ENCODE measurements around the gene SCLY. TPM values are rescaled to one million over a fixed set of nuclear protein-coding genes. Genes with fewer than 3 reads are reported as not detected.
"Not testable (repeated sequence)": the region's sequence is repeated elsewhere in the genome, so short reads cannot be mapped to it uniquely, and the experiment has no call there.

The SCLY gene
- total RNA-seq, 1 donor from 2014 or later, result 44.0 TPM

GRCh38 chr2:238064376-238064775 lies 3.6 kb downstream of the SCLY start:
- peak overlapping the region; percentile 68 for H3K4me3 Mint-ChIP-seq (ENCODE audit: unreplicated experiment)

GRCh38 chr2:238065071-238065846 lies 4.5 kb downstream of the SCLY start:
- H3K36me3 Mint-ChIP-seq (ENCODE audit: unreplicated experiment), result peaks cover 9% of the 10 kb centered on the region
- peaks cover 5% of the 10 kb centered on the region for H3K9me3 Mint-ChIP-seq (ENCODE audit: unreplicated experiment)
- peak overlapping the region; percentile 25 for H3K27ac Mint-ChIP-seq (ENCODE audit: unreplicated experiment)
- H3K27me3 Mint-ChIP-seq (ENCODE audit: unreplicated experiment), result no peaks in the 10 kb centered on the region
- TF ChIP-seq CTCF (IDR thresholded peaks at IDR 0.05; ENCODE audit: partially characterized antibody, unreplicated experiment), result no peak
- H3K4me3 Mint-ChIP-seq (ENCODE audit: unreplicated experiment), result no peak overlapping the region
- peaks cover 33% of the 10 kb centered on the region for H3K4me1 Mint-ChIP-seq (ENCODE audit: low read depth, unreplicated experiment)
- no peak for DNase-seq

More at GRCh38 chr2:238064376-238064775, 3.6 kb downstream of the SCLY start:
- DNase-seq, result no peak
- Mint-ChIP-seq H3K36me3 (ENCODE audit: unreplicated experiment) (peaks cover 13% of the 10 kb centered on the region), H3K27me3 (ENCODE audit: unreplicated experiment) (peaks cover 2% of the 10 kb centered on the region), H3K4me1 (ENCODE audit: low read depth, unreplicated experiment) (peaks cover 36% of the 10 kb centered on the region), H3K27ac (ENCODE audit: unreplicated experiment) (peak overlapping the region; percentile 82), H3K9me3 (ENCODE audit: unreplicated experiment) (peaks cover 7% of the 10 kb centered on the region)
- no peak for TF ChIP-seq CTCF (IDR thresholded peaks at IDR 0.05; ENCODE audit: partially characterized antibody, unreplicated experiment)

GRCh38 chr2:238066218-238066617 lies 5.4 kb downstream of the SCLY start:
- no peaks in the 10 kb centered on the region for H3K27me3 Mint-ChIP-seq (ENCODE audit: unreplicated experiment)
- no peak for TF ChIP-seq CTCF (IDR thresholded peaks at IDR 0.05; ENCODE audit: partially characterized antibody, unreplicated experiment)
- no peak for DNase-seq
- H3K9me3 Mint-ChIP-seq (ENCODE audit: unreplicated experiment), result peaks cover 5% of the 10 kb centered on the region
- no peak overlapping the region for H3K4me3 Mint-ChIP-seq (ENCODE audit: unreplicated experiment)
- peaks cover 33% of the 10 kb centered on the region for H3K4me1 Mint-ChIP-seq (ENCODE audit: low read depth, unreplicated experiment)
- no peak overlapping the region for H3K27ac Mint-ChIP-seq (ENCODE audit: unreplicated experiment)
- H3K36me3 Mint-ChIP-seq (ENCODE audit: unreplicated experiment), result peaks cover 8% of the 10 kb centered on the region

- not testable (repeated sequence) for H3K9me3 Mint-ChIP-seq (ENCODE audit: unreplicated experiment); H3K4me3 Mint-ChIP-seq (ENCODE audit: unreplicated experiment); H3K27ac Mint-ChIP-seq (ENCODE audit: unreplicated experiment); H3K27me3 Mint-ChIP-seq (ENCODE audit: unreplicated experiment); H3K36me3 Mint-ChIP-seq (ENCODE audit: unreplicated experiment); DNase-seq
- peaks cover 29% of the 10 kb centered on the region for H3K4me1 Mint-ChIP-seq (ENCODE audit: low read depth, unreplicated experiment)
Measured at GRCh38 chr2:238066718-238067117, 5.9 kb downstream of the SCLY start.

GRCh38 chr2:238067939-238068338 lies 7.1 kb downstream of the SCLY start:
- peaks cover 1% of the 10 kb centered on the region for H3K9me3 Mint-ChIP-seq (ENCODE audit: unreplicated experiment)
- H3K36me3 Mint-ChIP-seq (ENCODE audit: unreplicated experiment), result peaks cover 18% of the 10 kb centered on the region
- no peaks in the 10 kb centered on the region for H3K27me3 Mint-ChIP-seq (ENCODE audit: unreplicated experiment)
- H3K4me1 Mint-ChIP-seq (ENCODE audit: low read depth, unreplicated experiment), result peaks cover 21% of the 10 kb centered on the region
- no peak for TF ChIP-seq CTCF (IDR thresholded peaks at IDR 0.05; ENCODE audit: partially characterized antibody, unreplicated experiment)
- H3K27ac Mint-ChIP-seq (ENCODE audit: unreplicated experiment), result no peak overlapping the region
- DNase-seq, result no peak
- no peak overlapping the region for H3K4me3 Mint-ChIP-seq (ENCODE audit: unreplicated experiment)

Data from glutamatergic neuron (in vitro differentiated cells).